Heart right ventricle (tissue), 16 donors: ENCODE data around the gene MICAL3. TPM values are rescaled to one million over a fixed set of nuclear protein-coding genes. Genes with fewer than 3 reads are reported as not detected.

ENCODE experiments used
- ATAC-seq, 8 donors: fragments of 200-7000 bp; cut with Tn5 transposase; one replicate each; pipeline ENCODE4 v1.9.1; 2020; ENCODE audit warnings: mild to moderate bottlenecking in 8 of 8, moderate library complexity in 8 of 8, moderate number of reproducible peaks in 1 of 8
- DNase-seq, 2 donors: peaks; one replicate each; pipeline ENCODE4 v3.0.0-alpha.2; 2020
- H3K27ac ChIP-seq, 10 donors: fragments of 200-600 bp; sonication (generic) in 2 of 10; one replicate each; pipeline versions ENCODE4 v1.5.0 to v1.8.0; 2020 to 2022; ENCODE audit warnings: mild to moderate bottlenecking in 3 of 10
- H3K27me3 ChIP-seq, 7 donors: fragments of 200-600 bp; one replicate each; pipeline ENCODE4 v1.8.0; 2021 to 2022; ENCODE audit warnings: mild to moderate bottlenecking in 2 of 7
- H3K36me3 ChIP-seq, 9 donors: fragments of 200-600 bp; sonication (generic) in 1 of 9; one replicate each; pipeline versions ENCODE4 v1.5.0 to v1.8.0; 2020 to 2022; ENCODE audit warnings: mild to moderate bottlenecking in 2 of 9
- H3K4me1 ChIP-seq, 9 donors: fragments of 200-600 bp; sonication (generic) in 1 of 9; one replicate each; pipeline versions ENCODE4 v1.5.0 to v1.8.0; 2020 to 2022; ENCODE audit warnings: mild to moderate bottlenecking in 4 of 9
- H3K4me3 ChIP-seq, 10 donors: fragments of 200-600 bp; sonication (generic) in 2 of 10; one replicate each; pipeline versions ENCODE4 v1.5.0 to v1.8.0; 2020 to 2022; ENCODE audit warnings: mild to moderate bottlenecking in 7 of 10, moderate library complexity in 2 of 10
- H3K9me3 ChIP-seq, 11 donors: fragments of 200-600 bp in 10 of 11; sonication (generic) in 2 of 11; one replicate each; pipeline versions ENCODE4 v1.5.0 to v1.8.0; 2013 to 2022; ENCODE audit warnings: mild to moderate bottlenecking in 2 of 11, control low read depth in 1 of 11, moderate library complexity in 1 of 11
- CTCF ChIP-seq, 9 donors: fragments of 200-600 bp; sonication (generic) in 2 of 9; IDR thresholded peaks; one replicate each; pipeline versions ENCODE4 v1.5.0 to v1.8.0; 2021 to 2022; ENCODE audit warnings: antibody characterized with exemption in 9 of 9, mild to moderate bottlenecking in 5 of 9, moderate library complexity in 1 of 9
- WGBS, 2 donors: extraction: QIAGEN DNeasy Blood & Tissue Kit; methylation state at CpG; one replicate each; pipeline ENCODE4 v1.1.7; 2013; ENCODE audit warnings: inconsistent platforms in 1 of 2; 5-methylcytosine and 5-hydroxymethylcytosine counted together
- intact Hi-C, 10 donors: fragments of 100-400 bp; cut with DNase I; formaldehyde crosslinking; loops; one replicate each; pipeline versions ENCODE4 v1.11.1 to v1.14.2; 2022
- polyA plus RNA-seq, 2 donors: library from polyadenylated mRNA; stranded (reverse); fragments of 200-250 nt; gene quantifications; one replicate each; pipeline ENCODE4 v1.2.3, GENCODE V29; 2013
- total RNA-seq, 10 donors: library from RNA; stranded (reverse); fragmentation: NEBNext Ultra II Directional in 3 of 10; extraction: Animal tissue kit (Norgen Biotek cat#: 25700) in 3 of 10; gene quantifications; one replicate each; pipeline versions ENCODE4 v1.2.1 to v1.2.4, GENCODE V29; 2021 to 2023
- donor health status: Arrhythmogenic right ventricular cardiomyopathy.
- donor health status: ischemic (EF 13 %, LVEDD 7.1; RV severe dilation, severe dysfunction).
- donor health status: healthy with polysubstance abuse.
- donor health status: DM: no; HTN: yes; CAD: no.
- donor health status: DM: no; HTN: no; CAD: no.
- donor health status: ischemic (EF 25% LVEDD 6.9; RV normal size, moderate dysfunction).
- donor health status: ischemic (EF 25% LVEDD 5.7; RV mildly dilated, moderate dysfunction).
- donor health status: healthy.
- donor health status: DM: yes; HTN: yes; CAD: no.
- donor health status: Ischemic cardiomyopathy.
- donor health status: ischemic (EF 35%, LVEDD 5.7; RV mildly dilated, moderate dysfunction).
- donor health status: nonischemic (EF 11% LVEDD 7.7; RV severe dilation, severe dysfunction).
- donor health status: DM: yes; HTN: yes; CAD: no.
- donor health status: PGD.
- donor health status: ischemic (EF 29% LVEDD 5.4; RV normal size, mild dysfunction).
- donor health status: nonischemic (EF 23%, LVEDD 6.1; RV moderate dilation, normal function).

MICAL3 gene
- total and polyA plus RNA-seq, 12 donors, result 13.2 to 137 (median 109) TPM

GRCh38 chr22:17866127-17866526 is 158.2 kb downstream of the MICAL3 start:
- Histone ChIP-seq H3K9me3 (no peaks in the 10 kb centered on the region), H3K36me3 (peaks cover 0 to 85% (median 30%) of the 10 kb centered on the region in 9 donors), H3K27ac (peak overlapping the region in 3 of 10 donors; percentile 4 to 23 (median 16)), H3K4me3 (no peak overlapping the region), H3K27me3 (no peaks in the 10 kb centered on the region), H3K4me1 (peaks cover 5 to 41% (median 17%) of the 10 kb centered on the region in 9 donors)
- ATAC-seq (peak in 4 of 8 donors; percentile 19 to 32 (median 23)), DNase-seq (no peak)
- intact Hi-C loops, result no loop called here
- TF ChIP-seq CTCF (IDR thresholded peaks at IDR 0.05), result no peak
- 73 to 80% methylated on average over 5 of the region's 5 CpGs for WGBS, 2 donors

- Histone ChIP-seq H3K4me1 (peaks cover 5 to 43% (median 17%) of the 10 kb centered on the region in 9 donors), H3K27ac (peak overlapping the region in 3 of 10 donors; percentile 9 to 23 (median 16)), H3K9me3 (no peaks in the 10 kb centered on the region), H3K36me3 (peaks cover 0 to 84% (median 25%) of the 10 kb centered on the region in 9 donors), H3K27me3 (no peaks in the 10 kb centered on the region), H3K4me3 (no peak overlapping the region)
- TF ChIP-seq CTCF (IDR thresholded peaks at IDR 0.05), result no peak
- WGBS, 2 donors, result 93% methylated on average over 23 of the region's 23 CpGs
- intact Hi-C loops, result no loop called here
- ATAC-seq (no peak), DNase-seq (no peak)
Measured at GRCh38 chr22:17865183-17866055, 158.9 kb downstream of the MICAL3 start.

GRCh38 chr22:17864398-17865182 is 159.8 kb downstream of the MICAL3 start:
- ATAC-seq, result no peak
- TF ChIP-seq CTCF (IDR thresholded peaks at IDR 0.05), result no peak
- Histone ChIP-seq H3K27ac (no peak overlapping the region), H3K4me1 (peaks cover 9 to 45% (median 19%) of the 10 kb centered on the region in 9 donors), H3K36me3 (peaks cover 0 to 84% (median 25%) of the 10 kb centered on the region in 9 donors), H3K4me3 (no peak overlapping the region), H3K27me3 (no peaks in the 10 kb centered on the region), H3K9me3 (no peaks in the 10 kb centered on the region)
- no peak for DNase-seq
- WGBS, 2 donors, result 94 to 96% methylated on average over 27 of the region's 27 CpGs
- intact Hi-C loops, result no loop called here

GRCh38 chr22:17862646-17863181 is 161.6 kb downstream of the MICAL3 start:
- ATAC-seq, result no peak
- WGBS, 2 donors, result 85 to 87% methylated on average over 9 of the region's 9 CpGs
- DNase-seq, result no peak
- H3K36me3 ChIP-seq, result peaks cover 0 to 70% (median 25%) of the 10 kb centered on the region in 9 donors
- H3K27me3 ChIP-seq, result no peaks in the 10 kb centered on the region
- no peaks in the 10 kb centered on the region for H3K9me3 ChIP-seq
- TF ChIP-seq CTCF (IDR thresholded peaks at IDR 0.05), result no peak
- H3K27ac ChIP-seq, result no peak overlapping the region
- H3K4me3 ChIP-seq, result no peak overlapping the region
- peaks cover 14 to 41% (median 26%) of the 10 kb centered on the region in 9 donors for H3K4me1 ChIP-seq
- intact Hi-C loops, result no loop called here
